HepG2 (cell line): Measurements from ENCODE around the gene BOD1. TPM values are rescaled to one million over a fixed set of nuclear protein-coding genes. Genes with fewer than 3 reads are reported as not detected.

ENCODE experiments used
- ATAC-seq: fragments of 200-7000 bp; cut with Tn5 transposase; 3 replicates; pipeline ENCODE4 v1.9.1; 2020; ENCODE audit warnings: mild to moderate bottlenecking, moderate library complexity
- BruUV-seq: library from RNA; stranded (reverse); fragments of 400-500 nt; replicated peaks from 2 replicates; lab custom pipeline; 2021; lab: Mats Ljungman, UMichigan
- CTCF ChIA-PET: fragments of 300-600 bp; formaldehyde crosslinking; extraction: SDS; loops from one replicate; lab custom pipeline; 2021; ENCODE audit warnings: low total read pairs, inconsistent platforms, low intra/inter-chr PET ratio; lab: Yijun Ruan, JAX
- POLR2A ChIA-PET: fragments of 350-600 bp; sonication (Branson Sonifier 250); formaldehyde crosslinking; loops from one replicate; lab custom pipeline; 2020; ENCODE audit warnings: antibody characterized with exemption, inconsistent platforms; lab: Yijun Ruan, JAX
- DNase-seq: peaks from one replicate; pipeline ENCODE4 v3.0.0-alpha.2; 2015; ENCODE audit warnings: low spot score
- FAIRE-seq: peaks from 3 replicates; lab custom pipeline; 2011; peaks lifted over from hg19 to GRCh38; lab: Jason Lieb, UNC
- H2AFZ ChIP-seq: one replicate; pipeline ENCODE4 v1.6.1; 2011; ENCODE audit warnings: low read length, inconsistent platforms
- H3K27ac ChIP-seq: fragments of 300-600 bp; 3 replicates; pipeline ENCODE4 v1.8.0; 2011; ENCODE audit warnings: mixed run types, mild to moderate bottlenecking, mixed read lengths, low read length, inconsistent platforms; ENCODE audit not compliant: insufficient read depth; ENCODE audit errors: extremely low read length
- H3K27me3 ChIP-seq, 2 experiments: fragments of 200-600 bp in 1 of 2; 2 replicates in 1 of 2; 3 replicates in 1 of 2; pipeline versions ENCODE4 v1.6.0 to v1.8.0; 2011; ENCODE audit warnings: low read length in 2 of 2, mild to moderate bottlenecking in 2 of 2, moderate library complexity in 2 of 2, inconsistent platforms in 1 of 2; ENCODE audit not compliant: insufficient read depth in 2 of 2, control insufficient read depth in 1 of 2
- H3K36me3 ChIP-seq, 2 experiments: fragments of 200-600 bp in 1 of 2; replicated peaks in 1 of 2; 2 replicates in 1 of 2; 3 replicates in 1 of 2; pipeline versions ENCODE4 v1.5.1 to v1.8.0; 2011; ENCODE audit warnings: low read length in 2 of 2, inconsistent platforms in 1 of 2; ENCODE audit not compliant: insufficient read depth in 2 of 2, control insufficient read depth in 1 of 2
- H3K4me1 ChIP-seq: 2 replicates; pipeline ENCODE4 v1.5.1; 2012; ENCODE audit warnings: low read length, inconsistent platforms; ENCODE audit not compliant: insufficient read depth
- H3K4me2 ChIP-seq: 2 replicates; pipeline ENCODE4 v1.6.0; 2011; ENCODE audit warnings: low read depth, low read length, inconsistent platforms
- H3K4me3 ChIP-seq, 3 experiments: fragments of 200-600 bp in 1 of 3; sonication (generic), shearing (Covaris generic) in 1 of 3; replicated peaks in 1 of 3; 2 replicates each; pipeline ENCODE4 v1.5.1; 2011 to 2016; ENCODE audit warnings: low read length in 3 of 3, inconsistent platforms in 2 of 3, low read depth in 2 of 3, mild to moderate bottlenecking in 2 of 3, control low read depth in 1 of 3, mixed read lengths in 1 of 3; ENCODE audit not compliant: insufficient read depth in 1 of 3
- H3K79me2 ChIP-seq: one replicate; pipeline ENCODE4 v1.6.1; 2011; ENCODE audit warnings: low read length, inconsistent platforms; ENCODE audit not compliant: insufficient read depth
- H3K9ac ChIP-seq: 2 replicates; pipeline ENCODE4 v1.6.0; 2011; ENCODE audit warnings: mild to moderate bottlenecking, low read depth, low read length, inconsistent platforms; ENCODE audit not compliant: insufficient read depth
- H3K9me3 ChIP-seq: 2 replicates; pipeline ENCODE4 v1.5.1; 2012; ENCODE audit warnings: mild to moderate bottlenecking, low read length
- H4K20me1 ChIP-seq: 2 replicates; pipeline ENCODE4 v1.6.0; 2011; ENCODE audit warnings: inconsistent platforms, mild to moderate bottlenecking, low read length, moderate library complexity; ENCODE audit not compliant: insufficient read depth
- DPF2 ChIP-seq: sonication (generic); formaldehyde crosslinking; IDR thresholded peaks from 2 replicates; pipeline ENCODE4 v1.4.0; 2020; ENCODE audit warnings: mild to moderate bottlenecking, low read depth, missing genetic modification reagents, borderline replicate concordance
- MAFK ChIP-seq, 2 experiments: IDR thresholded peaks in 1 of 2; conservative IDR thresholded peaks in 1 of 2; 2 replicates each; pipeline ENCODE4 v1.6.1; 2011; ENCODE audit warnings: improper control_type of control experiment in 2 of 2, low read length in 2 of 2
- MYC ChIP-seq: sonication (generic); formaldehyde crosslinking; IDR thresholded peaks from 2 replicates; pipeline ENCODE4 v1.9.0; 2021; ENCODE audit warnings: missing genetic modification reagents, borderline replicate concordance
- RNF219 ChIP-seq: sonication (generic); formaldehyde crosslinking; IDR thresholded peaks from 2 replicates; pipeline ENCODE4 v1.5.0; 2020; ENCODE audit warnings: mild to moderate bottlenecking, missing genetic modification reagents
- SCMH1 ChIP-seq: sonication (generic); formaldehyde crosslinking; IDR thresholded peaks from 2 replicates; pipeline ENCODE4 v1.9.0; 2021; ENCODE audit warnings: missing genetic modification reagents, mild to moderate bottlenecking, borderline replicate concordance
- SRSF4 ChIP-seq: fragments of 200-400 bp; formaldehyde crosslinking; IDR thresholded peaks from one replicate; pipeline ENCODE4 v1.6.1; 2018; ENCODE audit warnings: mild to moderate bottlenecking, low read depth, low read length, moderate library complexity; ENCODE audit not compliant: poor library complexity, severe bottlenecking
- TBL1XR1 ChIP-seq: fragments of 150-350 bp; IDR thresholded peaks from 2 replicates; pipeline ENCODE4 v1.6.1; 2014; ENCODE audit warnings: borderline replicate concordance, low read length; ENCODE audit not compliant: partially characterized antibody
- ZBTB8A ChIP-seq: sonication (generic); formaldehyde crosslinking; IDR thresholded peaks from 2 replicates; pipeline ENCODE4 v1.4.0; 2020; ENCODE audit warnings: mild to moderate bottlenecking, low read depth, missing genetic modification reagents, borderline replicate concordance
- ZMAT3 ChIP-seq: sonication (generic); formaldehyde crosslinking; conservative IDR thresholded peaks from 2 replicates; pipeline ENCODE4 v1.7.0; 2021; ENCODE audit warnings: missing genetic modification reagents
- ZMYM2 ChIP-seq: sonication (generic); formaldehyde crosslinking; IDR thresholded peaks from 2 replicates; pipeline ENCODE4 v1.8.0; 2022; ENCODE audit warnings: mild to moderate bottlenecking, missing genetic modification reagents
- ZMYM3 ChIP-seq: sonication (generic); formaldehyde crosslinking; IDR thresholded peaks from 2 replicates; pipeline ENCODE4 v1.5.1; 2020; ENCODE audit warnings: mild to moderate bottlenecking, missing genetic modification reagents
- ZNF777 ChIP-seq: sonication (generic); formaldehyde crosslinking; IDR thresholded peaks from 2 replicates; pipeline ENCODE4 v1.4.0; 2020; ENCODE audit warnings: missing genetic modification reagents
- ZSCAN12 ChIP-seq: sonication (generic); formaldehyde crosslinking; IDR thresholded peaks from 2 replicates; pipeline ENCODE4 v1.9.0; 2021; ENCODE audit warnings: mild to moderate bottlenecking, missing genetic modification reagents
- WGBS: methylation state at CpG from one replicate; pipeline ENCODE4 v1.1.6; 2017; ENCODE audit warnings: low lambda C conversion rate; 5-methylcytosine and 5-hydroxymethylcytosine counted together
- in situ Hi-C: cut with HindIII; loops from 2 replicates; pipeline ENCODE4 v1.10.0; 2017; ENCODE audit warnings: low pct_unique_long_range_greater_than_20kb; ENCODE audit not compliant: extremely low pct_ligation_motif_present
- intact Hi-C: fragments of 100-400 bp; cut with micrococcal nuclease; formaldehyde crosslinking; loops from one replicate; pipeline ENCODE4 v1.10.0; 2022; ENCODE audit not compliant: unreplicated experiment
- polyA plus RNA-seq, 8 experiments: library from polyadenylated mRNA; depleted of rRNA in 3 of 8; stranded (reverse) in 7 of 8; unstranded in 1 of 8; fragments of >200 nt; fragmentation: Illumina TruSeq in 4 of 8; extraction: Trizol in 4 of 8; gene quantifications; 2 replicates each; pipeline versions ENCODE4 v1.2.1 to v1.2.3, GENCODE V29; 2011 to 2016; ENCODE audit warnings: low read depth in 4 of 8, missing spikeins in 1 of 8, mixed read lengths in 1 of 8; ENCODE audit not compliant: insufficient read depth in 1 of 8
- total RNA-seq, 5 experiments: library from RNA; depleted of rRNA; stranded (reverse); fragments of >200 nt; fragmentation: Illumina TruSeq; extraction: Trizol; gene quantifications; 2 replicates each; pipeline ENCODE4 v1.2.3, GENCODE V29; 2016; ENCODE audit warnings: low read depth in 1 of 5
- TF ChIP-seq, protein P1 (sequence below), 2 experiments: IDR thresholded peaks; 2 replicates each; pipeline ENCODE4 v1.6.1; 2011 to 2012; ENCODE audit warnings: low read length in 2 of 2, borderline replicate concordance in 1 of 2, low read depth in 1 of 2, mild to moderate bottlenecking in 1 of 2, moderate library complexity in 1 of 2
- TF ChIP-seq, protein P2 (sequence below): sonication (generic); formaldehyde crosslinking; IDR thresholded peaks from 2 replicates; pipeline ENCODE4 v1.8.0; 2022; ENCODE audit warnings: low read depth, missing genetic modification reagents

BOD1 gene
- total and polyA plus RNA-seq, 2 of the 13 experiments (the other 11 are each of a cell fraction or from before 2014, with no cell fraction given) = 81.5 to 103 TPM

- TF ChIP-seq, protein P1, sequence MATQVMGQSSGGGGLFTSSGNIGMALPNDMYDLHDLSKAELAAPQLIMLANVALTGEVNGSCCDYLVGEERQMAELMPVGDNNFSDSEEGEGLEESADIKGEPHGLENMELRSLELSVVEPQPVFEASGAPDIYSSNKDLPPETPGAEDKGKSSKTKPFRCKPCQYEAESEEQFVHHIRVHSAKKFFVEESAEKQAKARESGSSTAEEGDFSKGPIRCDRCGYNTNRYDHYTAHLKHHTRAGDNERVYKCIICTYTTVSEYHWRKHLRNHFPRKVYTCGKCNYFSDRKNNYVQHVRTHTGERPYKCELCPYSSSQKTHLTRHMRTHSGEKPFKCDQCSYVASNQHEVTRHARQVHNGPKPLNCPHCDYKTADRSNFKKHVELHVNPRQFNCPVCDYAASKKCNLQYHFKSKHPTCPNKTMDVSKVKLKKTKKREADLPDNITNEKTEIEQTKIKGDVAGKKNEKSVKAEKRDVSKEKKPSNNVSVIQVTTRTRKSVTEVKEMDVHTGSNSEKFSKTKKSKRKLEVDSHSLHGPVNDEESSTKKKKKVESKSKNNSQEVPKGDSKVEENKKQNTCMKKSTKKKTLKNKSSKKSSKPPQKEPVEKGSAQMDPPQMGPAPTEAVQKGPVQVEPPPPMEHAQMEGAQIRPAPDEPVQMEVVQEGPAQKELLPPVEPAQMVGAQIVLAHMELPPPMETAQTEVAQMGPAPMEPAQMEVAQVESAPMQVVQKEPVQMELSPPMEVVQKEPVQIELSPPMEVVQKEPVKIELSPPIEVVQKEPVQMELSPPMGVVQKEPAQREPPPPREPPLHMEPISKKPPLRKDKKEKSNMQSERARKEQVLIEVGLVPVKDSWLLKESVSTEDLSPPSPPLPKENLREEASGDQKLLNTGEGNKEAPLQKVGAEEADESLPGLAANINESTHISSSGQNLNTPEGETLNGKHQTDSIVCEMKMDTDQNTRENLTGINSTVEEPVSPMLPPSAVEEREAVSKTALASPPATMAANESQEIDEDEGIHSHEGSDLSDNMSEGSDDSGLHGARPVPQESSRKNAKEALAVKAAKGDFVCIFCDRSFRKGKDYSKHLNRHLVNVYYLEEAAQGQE (IDR thresholded peaks at IDR 0.05; ENCODE audit: borderline replicate concordance in 1 of 2, low read depth in 1 of 2, low read length in 2 of 2) = no peak
- TF ChIP-seq ZNF777 (CRISPR knock-in tag) (no peak), MYC (CRISPR knock-in tag) (no peak), SCMH1 (CRISPR knock-in tag) (no peak), ZMYM2 (CRISPR knock-in tag) (no peak), MAFK (conservative IDR thresholded peaks at IDR 0.05 in 1 of 2, IDR thresholded peaks at IDR 0.05 in 1 of 2; ENCODE audit: low read length in 2 of 2) (0 out of 4 replicates have a peak, but pooled peaks of 1 of the 2 experiments have one; percentile 13), SRSF4 (no peak)
Observed at GRCh38 chr5:173624282-173624681, 7.8 kb upstream of the BOD1 start (continued).

- Histone ChIP-seq H3K27ac (no peak overlapping the region), H3K36me3 (no peaks in the 10 kb centered on the region), H3K27me3 (peaks cover 0 to 1% of the 10 kb centered on the region in 2 experiments; a peak in 2 of 5 replicates), H3K4me1 (peaks cover 79% of the 10 kb centered on the region), H2AFZ (no peak overlapping the region), H3K79me2 (no peaks in the 10 kb centered on the region), H4K20me1 (no peaks in the 10 kb centered on the region), H3K4me2 (0 out of 2 replicates have a peak overlapping the region, but pooled peaks have one; percentile 39), H3K9me3 (no peaks in the 10 kb centered on the region), H3K9ac (no peak overlapping the region), H3K4me3 (no peak overlapping the region)
- BruUV-seq = no TSS peak
- CTCF ChIA-PET = no interaction called here
- intact Hi-C loops = loop anchor here (5.0 kb wide), 1 partner anchor 49 kb away; no protein-coding TSS in a partner anchor
- no peak for FAIRE-seq
- DNase-seq = no peak
- POLR2A ChIA-PET = interaction anchor here (1.1 to 1.5 kb wide), 5 partner anchors 10 to 309 kb away, joined by 3 to 6 read pairs (median 4); partner anchors contain the start of gene CPEB4
- in situ Hi-C loops = no loop called here
- WGBS = 88% methylated on average over 1 of the region's 1 CpG
- ATAC-seq = no peak
- TF ChIP-seq ZBTB8A (CRISPR knock-in tag) (no peak), ZMAT3 (CRISPR knock-in tag) (no peak), TBL1XR1 (no peak), ZMYM3 (CRISPR knock-in tag) (peak; percentile 30; the same call in 1 of the 2 replicates), DPF2 (CRISPR knock-in tag) (peak; percentile 1; the same call in 1 of the 2 replicates), RNF219 (CRISPR knock-in tag) (no peak), ZSCAN12 (CRISPR knock-in tag) (no peak)
- TF ChIP-seq, protein P2, sequence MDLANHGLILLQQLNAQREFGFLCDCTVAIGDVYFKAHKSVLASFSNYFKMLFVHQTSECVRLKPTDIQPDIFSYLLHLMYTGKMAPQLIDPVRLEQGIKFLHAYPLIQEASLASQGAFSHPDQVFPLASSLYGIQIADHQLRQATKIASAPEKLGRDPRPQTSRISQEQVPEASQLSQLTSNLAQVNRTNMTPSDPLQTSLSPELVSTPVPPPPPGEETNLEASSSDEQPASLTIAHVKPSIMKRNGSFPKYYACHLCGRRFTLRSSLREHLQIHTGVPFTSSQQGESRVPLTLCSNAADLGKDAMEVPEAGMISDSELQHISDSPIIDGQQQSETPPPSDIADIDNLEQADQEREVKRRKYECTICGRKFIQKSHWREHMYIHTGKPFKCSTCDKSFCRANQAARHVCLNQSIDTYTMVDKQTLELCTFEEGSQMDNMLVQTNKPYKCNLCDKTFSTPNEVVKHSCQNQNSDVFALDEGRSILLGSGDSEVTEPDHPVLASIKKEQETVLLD (CRISPR knock-in tag) = no peak
Observed at GRCh38 chr5:173623789-173624188, 7.3 kb upstream of the BOD1 start.
